Heart right ventricle (tissue), 16 donors: Measurements from ENCODE around the gene CFAP68. TPM values are rescaled to one million over a fixed set of nuclear protein-coding genes. Genes with fewer than 3 reads are reported as not detected.
A peak's percentile ranks its signal among the peaks of the same experiment; 100 is the strongest.

Experiments
- ATAC-seq, 8 donors: fragments of 200-7000 bp; cut with Tn5 transposase; one replicate each; pipeline ENCODE4 v1.9.1; 2020; ENCODE audit warnings: mild to moderate bottlenecking in 8 of 8, moderate library complexity in 8 of 8, moderate number of reproducible peaks in 1 of 8
- DNase-seq, 2 donors: peaks; one replicate each; pipeline ENCODE4 v3.0.0-alpha.2; 2020
- H3K27ac ChIP-seq, 10 donors: fragments of 200-600 bp; sonication (generic) in 2 of 10; one replicate each; pipeline versions ENCODE4 v1.5.0 to v1.8.0; 2020 to 2022; ENCODE audit warnings: mild to moderate bottlenecking in 3 of 10
- H3K27me3 ChIP-seq, 7 donors: fragments of 200-600 bp; one replicate each; pipeline ENCODE4 v1.8.0; 2021 to 2022; ENCODE audit warnings: mild to moderate bottlenecking in 2 of 7
- H3K36me3 ChIP-seq, 9 donors: fragments of 200-600 bp; sonication (generic) in 1 of 9; one replicate each; pipeline versions ENCODE4 v1.5.0 to v1.8.0; 2020 to 2022; ENCODE audit warnings: mild to moderate bottlenecking in 2 of 9
- H3K4me1 ChIP-seq, 9 donors: fragments of 200-600 bp; sonication (generic) in 1 of 9; one replicate each; pipeline versions ENCODE4 v1.5.0 to v1.8.0; 2020 to 2022; ENCODE audit warnings: mild to moderate bottlenecking in 4 of 9
- H3K4me3 ChIP-seq, 10 donors: fragments of 200-600 bp; sonication (generic) in 2 of 10; one replicate each; pipeline versions ENCODE4 v1.5.0 to v1.8.0; 2020 to 2022; ENCODE audit warnings: mild to moderate bottlenecking in 7 of 10, moderate library complexity in 2 of 10
- H3K9me3 ChIP-seq, 11 donors: fragments of 200-600 bp in 10 of 11; sonication (generic) in 2 of 11; one replicate each; pipeline versions ENCODE4 v1.5.0 to v1.8.0; 2013 to 2022; ENCODE audit warnings: mild to moderate bottlenecking in 2 of 11, control low read depth in 1 of 11, moderate library complexity in 1 of 11
- CTCF ChIP-seq, 9 donors: fragments of 200-600 bp; sonication (generic) in 2 of 9; IDR thresholded peaks; one replicate each; pipeline versions ENCODE4 v1.5.0 to v1.8.0; 2021 to 2022; ENCODE audit warnings: antibody characterized with exemption in 9 of 9, mild to moderate bottlenecking in 5 of 9, moderate library complexity in 1 of 9
- WGBS, 2 donors: extraction: QIAGEN DNeasy Blood & Tissue Kit; methylation state at CpG; one replicate each; pipeline ENCODE4 v1.1.7; 2013; ENCODE audit warnings: inconsistent platforms in 1 of 2; 5-methylcytosine and 5-hydroxymethylcytosine counted together
- intact Hi-C, 10 donors: fragments of 100-400 bp; cut with DNase I; formaldehyde crosslinking; loops; one replicate each; pipeline versions ENCODE4 v1.11.1 to v1.14.2; 2022
- polyA plus RNA-seq, 2 donors: library from polyadenylated mRNA; stranded (reverse); fragments of 200-250 nt; gene quantifications; one replicate each; pipeline ENCODE4 v1.2.3, GENCODE V29; 2013
- total RNA-seq, 10 donors: library from RNA; stranded (reverse); fragmentation: NEBNext Ultra II Directional in 3 of 10; extraction: Animal tissue kit (Norgen Biotek cat#: 25700) in 3 of 10; gene quantifications; one replicate each; pipeline versions ENCODE4 v1.2.1 to v1.2.4, GENCODE V29; 2021 to 2023
- donor health status: Arrhythmogenic right ventricular cardiomyopathy.
- donor health status: ischemic (EF 13 %, LVEDD 7.1; RV severe dilation, severe dysfunction).
- donor health status: healthy with polysubstance abuse.
- donor health status: DM: no; HTN: yes; CAD: no.
- donor health status: DM: no; HTN: no; CAD: no.
- donor health status: ischemic (EF 25% LVEDD 6.9; RV normal size, moderate dysfunction).
- donor health status: ischemic (EF 25% LVEDD 5.7; RV mildly dilated, moderate dysfunction).
- donor health status: healthy.
- donor health status: DM: yes; HTN: yes; CAD: no.
- donor health status: Ischemic cardiomyopathy.
- donor health status: ischemic (EF 35%, LVEDD 5.7; RV mildly dilated, moderate dysfunction).
- donor health status: nonischemic (EF 11% LVEDD 7.7; RV severe dilation, severe dysfunction).
- donor health status: DM: yes; HTN: yes; CAD: no.
- donor health status: PGD.
- donor health status: ischemic (EF 29% LVEDD 5.4; RV normal size, mild dysfunction).
- donor health status: nonischemic (EF 23%, LVEDD 6.1; RV moderate dilation, normal function).

CFAP68 gene
- total and polyA plus RNA-seq, 12 donors = 14.7 to 38.5 (median 29.6) TPM

GRCh38 chr11:111913997-111914396, 34.7 kb downstream of the CFAP68 start:
- Histone ChIP-seq H3K4me3 (peak overlapping the region; percentile 51 to 69 (median 62)), H3K36me3 (peaks cover 0 to 19% (median 7%) of the 10 kb centered on the region in 9 donors), H3K27me3 (peaks cover 0 to 44% (median 0%) of the 10 kb centered on the region in 7 donors), H3K27ac (peak overlapping the region; percentile 94 to 99 (median 95)), H3K9me3 (no peaks in the 10 kb centered on the region), H3K4me1 (peaks cover 0 to 30% (median 12%) of the 10 kb centered on the region in 9 donors)
- no peak for TF ChIP-seq CTCF (IDR thresholded peaks at IDR 0.05)
- 9 to 12% methylated on average over 4 of the region's 4 CpGs for WGBS, 2 donors
- intact Hi-C loops = loop anchor here in 4 of 10 donors (5.0 kb wide), 1 partner anchor 37 kb away; the partner anchor contains the start of genes CFAP68 (in 4 of the 4) and FDXACB1 (in 4 of the 4)
- DNase-seq (peak in 1 of 2 donors; percentile 77), ATAC-seq (peak in 5 of 8 donors; percentile 17 to 56 (median 44))

GRCh38 chr11:111916768-111917167, 37.4 kb downstream of the CFAP68 start:
- Histone ChIP-seq H3K9me3 (no peaks in the 10 kb centered on the region), H3K36me3 (peaks cover 0 to 5% (median 0%) of the 10 kb centered on the region in 9 donors), H3K4me3 (no peak overlapping the region), H3K27me3 (peaks cover 0 to 29% (median 0%) of the 10 kb centered on the region in 7 donors), H3K27ac (no peak overlapping the region), H3K4me1 (peaks cover 0 to 29% (median 19%) of the 10 kb centered on the region in 9 donors)
- intact Hi-C loops = no loop called here
- DNase-seq = no peak
- no peak for ATAC-seq
- TF ChIP-seq CTCF (IDR thresholded peaks at IDR 0.05) = no peak
- 96 to 100% methylated on average over 1 of the region's 1 CpG for WGBS, 2 donors

GRCh38 chr11:111917312-111917711, 38.0 kb downstream of the CFAP68 start:
- no peak for DNase-seq
- ATAC-seq = no peak
- H3K36me3 ChIP-seq = peaks cover 0 to 5% (median 0%) of the 10 kb centered on the region in 9 donors
- no peaks in the 10 kb centered on the region for H3K9me3 ChIP-seq
- no peak overlapping the region for H3K27ac ChIP-seq
- WGBS, 2 donors = 90 to 91% methylated on average over 2 of the region's 2 CpGs
- H3K27me3 ChIP-seq = peaks cover 0 to 24% (median 0%) of the 10 kb centered on the region in 7 donors
- H3K4me3 ChIP-seq = no peak overlapping the region
- intact Hi-C loops = no loop called here
- H3K4me1 ChIP-seq = peaks cover 0 to 32% (median 23%) of the 10 kb centered on the region in 9 donors
- no peak for TF ChIP-seq CTCF (IDR thresholded peaks at IDR 0.05)

- TF ChIP-seq CTCF (IDR thresholded peaks at IDR 0.05) = no peak
- Histone ChIP-seq H3K27me3 (peaks cover 0 to 19% (median 0%) of the 10 kb centered on the region in 7 donors), H3K4me1 (peaks cover 0 to 36% (median 28%) of the 10 kb centered on the region in 9 donors), H3K9me3 (no peaks in the 10 kb centered on the region), H3K4me3 (no peak overlapping the region), H3K36me3 (peaks cover 0 to 5% (median 0%) of the 10 kb centered on the region in 9 donors), H3K27ac (peak overlapping the region in 6 of 10 donors; percentile 15 to 78 (median 66))
- intact Hi-C loops = no loop called here
- DNase-seq (no peak), ATAC-seq (no peak)
- 93 to 94% methylated on average over 3 of the region's 3 CpGs for WGBS, 2 donors
Observed at GRCh38 chr11:111917788-111918187, 38.4 kb downstream of the CFAP68 start.
